MM.1S (cell line): ENCODE measurements around the gene TSPYL2.

Source experiments
- DNase-seq: peaks from one replicate; pipeline ENCODE4 v3.0.0-alpha.2; 2015
- H2AFZ ChIP-seq: fragments of 300-600 bp; sonication (generic); 2 replicates; pipeline ENCODE4 v1.6.0; 2016; ENCODE audit warnings: antibody characterized with exemption, low read length
- H3F3A ChIP-seq: fragments of 300-600 bp; sonication (generic); 2 replicates; pipeline ENCODE4 v1.6.1; 2016; ENCODE audit warnings: mild to moderate bottlenecking, antibody characterized with exemption, low read length, moderate library complexity, mixed read lengths; ENCODE audit not compliant: insufficient read depth
- H3K27ac ChIP-seq: fragments of 300-600 bp; sonication (generic); 2 replicates; pipeline ENCODE4 v1.5.1; 2016; ENCODE audit warnings: mild to moderate bottlenecking, low read length
- H3K27me3 ChIP-seq: fragments of 300-600 bp; sonication (generic); replicated peaks from 2 replicates; pipeline ENCODE4 v1.6.0; 2016; ENCODE audit warnings: low read length; ENCODE audit not compliant: insufficient read depth
- H3K36me3 ChIP-seq: fragments of 300-600 bp; sonication (generic); replicated peaks from 2 replicates; pipeline ENCODE4 v1.6.1; 2016; ENCODE audit warnings: mild to moderate bottlenecking, low read length, mixed read lengths; ENCODE audit not compliant: insufficient read depth
- H3K4me1 ChIP-seq: fragments of 300-600 bp; sonication (generic); 2 replicates; pipeline ENCODE4 v1.6.1; 2016; ENCODE audit warnings: low read length, mixed read lengths
- H3K4me2 ChIP-seq: fragments of 300-600 bp; sonication (generic); 2 replicates; pipeline ENCODE4 v1.6.0; 2016; ENCODE audit warnings: low read depth, low read length
- H3K4me3 ChIP-seq: fragments of 300-600 bp; sonication (generic); 2 replicates; pipeline ENCODE4 v1.5.1; 2016; ENCODE audit warnings: low read length, mixed read lengths
- H3K79me2 ChIP-seq: fragments of 300-600 bp; sonication (generic); 2 replicates; pipeline ENCODE4 v1.6.1; 2016; ENCODE audit warnings: mixed run types, low read length, mixed read lengths
- H3K9ac ChIP-seq: fragments of 300-600 bp; sonication (generic); 2 replicates; pipeline ENCODE4 v1.6.1; 2016; ENCODE audit warnings: low read length, mixed read lengths
- H3K9me2 ChIP-seq: fragments of 300-600 bp; sonication (generic); replicated peaks from 2 replicates; pipeline ENCODE4 v1.6.1; 2016; ENCODE audit warnings: mild to moderate bottlenecking, low read length, mixed read lengths; ENCODE audit not compliant: insufficient read depth
- H3K9me3 ChIP-seq: fragments of 300-600 bp; sonication (generic); replicated peaks from 2 replicates; pipeline ENCODE4 v1.6.1; 2016; ENCODE audit warnings: mild to moderate bottlenecking, low read length, mixed read lengths; ENCODE audit not compliant: insufficient read depth
- H4K20me1 ChIP-seq: fragments of 300-600 bp; sonication (generic); 2 replicates; pipeline ENCODE4 v1.6.1; 2016; ENCODE audit warnings: mild to moderate bottlenecking, low read length, moderate library complexity, mixed read lengths; ENCODE audit not compliant: insufficient read depth
- EZH2 ChIP-seq: fragments of 300-600 bp; sonication (generic); optimal IDR thresholded peaks from 2 replicates; pipeline ENCODE3; 2017; ENCODE audit warnings: low read depth, mild to moderate bottlenecking, antibody characterized with exemption, low read length, mixed read lengths
- EZH2phosphoT487 ChIP-seq: fragments of 300-600 bp; sonication (generic); IDR thresholded peaks from 2 replicates; pipeline ENCODE4 v1.6.1; 2018; ENCODE audit warnings: antibody characterized with exemption, low read length
- TF ChIP-seq, protein P1 (sequence below): fragments of 300-600 bp; sonication (generic); IDR thresholded peaks from 2 replicates; pipeline ENCODE4 v1.5.1; 2016; ENCODE audit warnings: antibody characterized with exemption, low read length, mixed read lengths

The TSPYL2 gene

DNA sequence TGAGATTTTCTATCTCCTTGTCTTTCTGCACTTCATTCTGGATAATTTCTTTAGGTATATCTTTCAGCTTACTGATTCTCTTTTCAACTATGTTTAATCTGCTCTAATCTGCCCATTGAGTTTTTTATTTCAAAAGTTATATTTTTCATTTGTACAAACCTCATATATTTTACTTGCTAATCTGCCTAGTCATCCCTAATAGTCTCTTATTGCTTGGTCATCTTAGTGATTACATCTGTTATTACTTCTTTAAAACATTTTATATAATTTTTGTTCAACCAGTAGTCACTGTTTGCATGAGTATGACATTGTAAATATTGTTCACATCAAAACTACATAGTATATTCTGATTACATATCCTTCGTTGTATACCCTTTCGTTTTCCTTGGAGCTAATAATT lies 44.2 kb downstream of the TSPYL2 start:
- Histone ChIP-seq H3F3A (no peaks in the 10 kb centered on the region), H3K4me1 (no peaks in the 10 kb centered on the region), H3K9me2 (no peaks in the 10 kb centered on the region), H3K4me3 (no peak overlapping the region), H3K9ac (no peak overlapping the region), H2AFZ (no peak overlapping the region), H3K27me3 (no peaks in the 10 kb centered on the region), H3K27ac (no peak overlapping the region), H3K79me2 (no peaks in the 10 kb centered on the region), H3K9me3 (no peaks in the 10 kb centered on the region), H3K36me3 (no peaks in the 10 kb centered on the region), H3K4me2 (no peak overlapping the region), H4K20me1 (no peaks in the 10 kb centered on the region)
- TF ChIP-seq EZH2phosphoT487 (no peak), EZH2 (no peak)
- TF ChIP-seq, protein P1, sequence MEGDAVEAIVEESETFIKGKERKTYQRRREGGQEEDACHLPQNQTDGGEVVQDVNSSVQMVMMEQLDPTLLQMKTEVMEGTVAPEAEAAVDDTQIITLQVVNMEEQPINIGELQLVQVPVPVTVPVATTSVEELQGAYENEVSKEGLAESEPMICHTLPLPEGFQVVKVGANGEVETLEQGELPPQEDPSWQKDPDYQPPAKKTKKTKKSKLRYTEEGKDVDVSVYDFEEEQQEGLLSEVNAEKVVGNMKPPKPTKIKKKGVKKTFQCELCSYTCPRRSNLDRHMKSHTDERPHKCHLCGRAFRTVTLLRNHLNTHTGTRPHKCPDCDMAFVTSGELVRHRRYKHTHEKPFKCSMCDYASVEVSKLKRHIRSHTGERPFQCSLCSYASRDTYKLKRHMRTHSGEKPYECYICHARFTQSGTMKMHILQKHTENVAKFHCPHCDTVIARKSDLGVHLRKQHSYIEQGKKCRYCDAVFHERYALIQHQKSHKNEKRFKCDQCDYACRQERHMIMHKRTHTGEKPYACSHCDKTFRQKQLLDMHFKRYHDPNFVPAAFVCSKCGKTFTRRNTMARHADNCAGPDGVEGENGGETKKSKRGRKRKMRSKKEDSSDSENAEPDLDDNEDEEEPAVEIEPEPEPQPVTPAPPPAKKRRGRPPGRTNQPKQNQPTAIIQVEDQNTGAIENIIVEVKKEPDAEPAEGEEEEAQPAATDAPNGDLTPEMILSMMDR, result no peak
- DNase-seq, result no peak

DNA sequence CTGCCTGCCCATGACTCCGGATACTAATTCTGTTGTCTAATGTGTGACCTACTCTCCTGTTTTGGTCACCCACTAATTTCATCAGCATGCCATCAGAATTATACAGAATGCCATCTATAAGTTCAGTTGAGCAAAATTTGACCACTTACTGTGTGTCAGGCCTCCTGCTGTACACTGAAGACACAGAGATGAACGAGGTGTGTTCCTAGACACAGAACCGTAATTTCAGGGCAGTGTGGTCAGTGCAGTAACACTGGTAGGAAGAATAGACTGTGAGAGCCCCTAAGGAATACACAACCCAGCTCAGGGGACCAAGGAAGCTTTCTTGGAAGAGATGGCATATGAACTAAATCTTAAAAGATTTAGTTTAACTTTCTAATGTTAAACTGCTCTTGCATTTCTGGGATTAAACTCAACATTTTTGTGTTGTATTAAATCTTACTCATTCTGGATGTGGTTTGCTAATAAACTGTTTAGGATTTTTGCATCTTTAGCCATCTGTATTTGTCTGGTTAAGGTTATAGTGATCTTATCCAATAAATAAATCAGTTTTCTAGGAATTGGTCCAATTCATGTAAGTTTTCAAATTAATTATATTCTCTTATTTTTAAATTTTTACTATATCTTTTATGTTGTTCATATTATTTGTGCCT lies 46.1 kb downstream of the TSPYL2 start:
- Histone ChIP-seq H3K9ac (no peak overlapping the region), H3K9me2 (no peaks in the 10 kb centered on the region), H3F3A (no peaks in the 10 kb centered on the region), H4K20me1 (no peaks in the 10 kb centered on the region), H3K27me3 (no peaks in the 10 kb centered on the region), H3K79me2 (no peaks in the 10 kb centered on the region), H3K36me3 (no peaks in the 10 kb centered on the region), H2AFZ (no peak overlapping the region), H3K4me1 (no peaks in the 10 kb centered on the region), H3K4me3 (no peak overlapping the region), H3K4me2 (no peak overlapping the region), H3K9me3 (no peaks in the 10 kb centered on the region), H3K27ac (no peak overlapping the region)
- no peak for DNase-seq
- TF ChIP-seq, protein P1, result no peak
- no peak for TF ChIP-seq EZH2
- TF ChIP-seq EZH2phosphoT487, result no peak

DNA sequence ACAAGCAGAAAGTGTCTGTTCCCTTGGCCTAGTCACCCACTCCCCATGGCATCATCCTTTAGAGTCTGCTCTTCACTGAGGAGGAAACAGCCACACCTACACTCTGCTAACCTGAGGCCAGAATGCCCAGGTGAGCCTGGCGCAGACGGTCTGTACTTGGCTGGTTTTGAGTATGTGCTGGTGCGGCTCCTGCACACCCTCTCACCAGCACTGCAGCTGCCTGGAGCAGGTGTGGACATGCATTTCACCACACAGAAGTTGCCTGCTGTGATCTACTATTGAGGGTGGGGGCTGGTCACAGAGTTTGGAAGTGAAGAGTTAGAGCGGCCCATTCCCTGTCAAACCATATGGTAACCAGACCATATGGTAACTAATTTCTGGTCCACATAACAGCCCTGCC lies 51.2 kb downstream of the TSPYL2 start:
- Histone ChIP-seq H3K4me2 (no peak overlapping the region), H4K20me1 (no peaks in the 10 kb centered on the region), H3K4me3 (no peak overlapping the region), H2AFZ (no peak overlapping the region), H3K79me2 (no peaks in the 10 kb centered on the region), H3K27me3 (no peaks in the 10 kb centered on the region), H3K9ac (no peak overlapping the region), H3K27ac (no peak overlapping the region), H3K36me3 (no peaks in the 10 kb centered on the region), H3K9me2 (no peaks in the 10 kb centered on the region), H3K4me1 (no peaks in the 10 kb centered on the region), H3F3A (no peaks in the 10 kb centered on the region), H3K9me3 (no peaks in the 10 kb centered on the region)
- TF ChIP-seq EZH2phosphoT487 (no peak), EZH2 (no peak)
- TF ChIP-seq, protein P1, result no peak
- no peak for DNase-seq
